GM12892 (cell line): ENCODE data around the gene LCP2.

ENCODE experiments used
- POLR2AphosphoS5 ChIP-seq: IDR thresholded peaks from 2 replicates; pipeline ENCODE4 v1.6.1; 2011; ENCODE audit warnings: low read depth, low read length, control low read depth
- TAF1 ChIP-seq: IDR thresholded peaks from 2 replicates; pipeline ENCODE4 v1.6.1; 2011; ENCODE audit warnings: low read depth, mild to moderate bottlenecking, control low read depth, low read length, borderline replicate concordance

DNA sequence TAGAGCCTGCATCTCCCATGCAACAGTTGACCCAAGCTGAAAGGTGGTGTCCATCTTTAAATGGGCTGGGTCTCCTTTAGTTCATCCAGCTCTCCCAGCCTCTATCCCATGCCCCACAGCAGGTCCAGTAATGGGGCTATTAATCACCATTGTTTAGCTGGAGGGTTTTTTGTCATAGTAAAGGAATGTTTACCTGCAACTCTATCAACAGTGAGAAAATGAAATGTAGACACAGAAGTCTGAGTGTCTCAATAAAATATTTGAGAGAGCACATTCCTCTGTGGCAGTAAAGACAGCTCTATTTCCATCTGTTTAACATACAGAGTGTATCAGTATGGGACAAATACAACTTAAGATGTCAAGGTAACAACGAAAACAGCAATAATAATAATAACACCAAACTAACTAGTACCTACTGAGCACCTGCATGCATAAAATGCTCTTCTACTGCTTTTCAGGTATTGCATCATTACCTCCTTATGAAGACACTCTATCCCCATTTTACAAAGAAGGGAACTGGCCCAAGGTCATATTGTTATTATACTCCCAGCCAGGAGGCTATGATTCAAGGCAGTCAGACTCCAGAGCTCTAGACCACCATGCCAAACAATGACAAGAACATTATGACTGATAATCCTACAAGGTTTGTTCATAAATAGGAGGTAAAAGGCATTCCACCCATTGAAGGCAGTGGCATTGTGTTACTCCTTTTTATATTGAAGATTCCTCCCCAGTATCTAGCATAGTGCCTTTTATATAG is 85.8 kb downstream of the LCP2 start:
- TF ChIP-seq POLR2AphosphoS5: no peak
- TF ChIP-seq TAF1: no peak
